Fibroblast of peridontal ligament (primary cell): Measurements from ENCODE around the gene EDEM2.
A peak's percentile ranks its signal among the peaks of the same experiment; 100 is the strongest.
"Not testable (repeated sequence)": the region's sequence is repeated elsewhere in the genome, so short reads cannot be mapped to it uniquely, and the experiment has no call there.

ENCODE experiments used
- DNase-seq: peaks from one replicate; pipeline ENCODE4 v3.0.0-alpha.2; 2010; ENCODE audit errors: extremely low read depth

Gene EDEM2, protein sequence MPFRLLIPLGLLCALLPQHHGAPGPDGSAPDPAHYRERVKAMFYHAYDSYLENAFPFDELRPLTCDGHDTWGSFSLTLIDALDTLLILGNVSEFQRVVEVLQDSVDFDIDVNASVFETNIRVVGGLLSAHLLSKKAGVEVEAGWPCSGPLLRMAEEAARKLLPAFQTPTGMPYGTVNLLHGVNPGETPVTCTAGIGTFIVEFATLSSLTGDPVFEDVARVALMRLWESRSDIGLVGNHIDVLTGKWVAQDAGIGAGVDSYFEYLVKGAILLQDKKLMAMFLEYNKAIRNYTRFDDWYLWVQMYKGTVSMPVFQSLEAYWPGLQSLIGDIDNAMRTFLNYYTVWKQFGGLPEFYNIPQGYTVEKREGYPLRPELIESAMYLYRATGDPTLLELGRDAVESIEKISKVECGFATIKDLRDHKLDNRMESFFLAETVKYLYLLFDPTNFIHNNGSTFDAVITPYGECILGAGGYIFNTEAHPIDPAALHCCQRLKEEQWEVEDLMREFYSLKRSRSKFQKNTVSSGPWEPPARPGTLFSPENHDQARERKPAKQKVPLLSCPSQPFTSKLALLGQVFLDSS

DNA sequence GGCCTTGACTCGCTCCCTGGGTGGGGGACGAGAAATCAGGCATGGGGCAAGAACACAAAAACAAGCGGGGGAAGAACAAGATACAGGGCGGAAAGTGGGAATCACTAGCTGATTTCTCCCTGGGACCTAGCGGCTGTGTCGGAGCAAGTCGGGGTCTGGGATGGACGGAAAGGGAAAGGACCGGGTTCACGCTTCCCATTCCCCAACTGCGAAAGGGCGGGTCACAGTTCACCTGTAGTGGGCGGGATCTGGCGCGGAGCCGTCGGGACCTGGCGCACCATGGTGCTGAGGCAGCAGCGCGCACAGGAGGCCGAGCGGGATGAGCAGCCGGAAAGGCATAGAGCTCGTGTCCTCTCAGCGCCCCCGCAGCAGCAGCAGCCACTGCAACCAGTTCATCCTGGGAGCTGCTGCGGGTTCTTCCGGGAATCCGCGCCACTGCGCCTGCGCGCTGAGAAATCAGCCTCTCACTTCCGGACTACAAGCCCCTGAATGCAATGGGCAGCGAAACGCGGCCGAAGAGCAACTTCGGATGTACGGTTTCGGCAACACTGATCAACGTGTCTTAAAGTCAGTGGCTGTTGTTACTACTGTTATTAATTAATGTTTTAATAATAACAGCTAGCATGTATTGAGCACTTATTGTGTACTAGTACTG, at the start of gene EDEM2:
Gene EDEM2, minus strand, starts transcription at position 417 of the 655 bp plus-strand sequence. Its CDS starts 78 bp downstream, at position 339.
- DNase-seq = peak; percentile 95

DNA sequence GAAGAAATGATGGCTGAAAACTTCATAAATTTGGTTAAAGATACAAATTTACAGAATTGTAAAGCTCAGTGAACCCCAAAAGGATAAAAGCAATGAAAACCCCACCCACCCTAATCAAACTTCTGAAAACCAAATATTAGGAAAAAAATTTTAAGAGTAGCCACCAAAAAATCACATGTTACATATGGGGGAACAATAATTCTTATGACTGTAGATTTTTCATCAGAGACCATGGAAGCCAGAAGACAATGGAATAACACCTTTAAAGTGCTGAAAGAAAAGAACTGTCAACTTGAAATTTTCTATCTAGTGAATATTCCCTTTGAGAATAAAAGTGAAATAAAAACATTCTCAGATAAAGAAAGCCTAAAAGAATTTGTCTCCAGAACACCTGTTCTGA, 49.2 kb upstream of the EDEM2 start:
- no peak for DNase-seq

DNA sequence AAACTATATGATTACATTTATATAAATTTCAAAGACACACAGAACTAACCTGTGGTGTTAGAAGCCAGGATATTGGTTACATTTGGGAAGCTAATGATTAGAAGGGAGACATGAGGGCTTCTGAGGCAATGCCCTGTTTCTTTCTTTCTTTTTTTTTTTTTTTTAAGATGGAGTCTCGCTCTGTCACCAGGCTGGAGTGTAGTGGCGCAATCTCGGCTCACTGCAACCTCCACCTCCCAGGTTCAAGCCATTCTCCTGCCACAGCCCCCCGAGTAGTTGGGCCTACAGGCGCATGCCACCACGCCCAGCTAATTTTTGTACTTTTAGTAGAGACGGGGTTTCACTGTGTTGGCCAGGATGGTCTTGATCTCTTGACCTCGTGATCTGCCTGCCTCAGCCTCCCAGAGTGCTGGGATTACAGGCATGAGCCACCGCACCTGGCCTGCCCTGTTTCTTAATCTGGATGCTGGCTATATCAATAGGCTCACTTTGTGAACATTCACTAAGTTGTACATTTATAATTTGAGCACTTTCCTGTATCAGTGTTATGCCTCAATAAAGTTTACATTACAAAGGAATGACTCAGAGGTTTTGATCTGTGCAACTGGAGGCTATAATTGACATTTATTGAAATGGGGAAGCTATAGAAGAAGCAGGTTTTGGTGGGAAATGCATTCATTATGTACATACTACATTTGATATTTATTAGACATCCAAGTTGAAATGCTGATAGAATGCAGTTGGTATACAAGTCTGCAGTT, 46.1 kb upstream of the EDEM2 start:
- not testable (repeated sequence) for DNase-seq

DNA sequence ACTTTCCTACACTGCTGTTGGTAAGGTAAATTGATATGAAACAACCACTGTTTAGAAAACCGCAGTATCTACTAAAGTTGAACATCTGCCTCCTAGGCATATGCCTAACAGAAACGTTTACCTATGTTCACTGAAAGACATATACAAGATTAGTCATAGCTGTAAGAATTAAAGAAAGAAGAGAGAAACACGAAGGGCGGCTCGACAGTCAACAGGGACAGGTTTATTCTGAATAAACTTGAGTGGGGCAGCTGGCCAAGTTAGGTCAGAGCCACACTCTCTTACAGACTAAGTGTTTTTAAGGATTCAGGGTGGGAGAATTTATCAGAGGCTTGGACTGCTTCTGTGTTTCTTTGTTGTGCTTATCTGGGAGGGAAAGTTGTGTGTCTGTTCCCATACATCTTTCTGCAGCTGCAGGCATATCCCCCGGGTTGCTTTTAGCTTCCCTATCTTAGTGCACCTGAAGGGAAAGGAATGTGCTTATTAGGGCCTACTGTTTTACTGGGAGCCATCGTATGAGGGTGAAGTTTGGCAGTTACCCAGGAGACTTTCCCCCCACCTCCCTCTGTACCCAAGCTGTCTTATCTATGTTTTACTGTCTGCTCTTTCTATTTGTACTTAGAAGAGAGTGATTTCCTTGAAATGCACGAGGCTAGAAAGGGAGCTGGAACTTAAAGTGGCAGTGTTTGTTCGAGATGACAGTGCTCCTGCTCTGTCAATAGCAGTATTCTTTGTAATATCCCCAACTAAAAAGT, 45.2 kb upstream of the EDEM2 start:
- no peak for DNase-seq

DNA sequence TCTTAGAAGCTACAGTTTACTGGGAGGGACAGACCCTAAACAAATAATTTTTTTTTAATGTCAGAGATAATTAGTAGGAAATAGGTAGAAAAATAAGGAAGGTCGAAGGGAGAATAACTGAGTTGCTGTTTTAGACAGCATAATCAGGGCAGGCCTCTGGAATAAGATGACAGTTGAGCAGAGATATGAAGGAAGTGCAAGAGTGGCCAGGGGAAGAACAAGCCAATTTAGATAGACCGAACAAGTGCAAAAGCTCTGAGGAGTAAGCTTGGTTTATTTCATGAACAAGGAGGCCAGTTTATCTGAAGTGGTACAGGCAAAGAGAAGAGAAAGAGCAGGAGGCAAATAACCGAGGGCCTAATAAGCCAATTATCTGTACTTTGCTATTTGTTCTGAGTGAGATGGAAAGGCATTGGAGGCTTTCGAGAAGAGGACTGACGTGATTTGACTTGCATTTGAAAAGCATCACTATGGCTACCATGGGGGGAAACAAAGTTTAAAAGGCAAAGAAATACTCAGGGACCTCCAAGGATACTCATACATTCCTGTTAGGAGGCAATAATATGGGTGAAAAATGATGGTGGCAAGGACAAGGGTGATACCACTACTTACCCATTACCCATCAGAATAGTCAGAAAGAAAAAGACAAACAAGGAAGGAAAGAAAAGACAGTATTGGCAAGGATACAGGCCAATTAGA, 44.4 kb upstream of the EDEM2 start:
- no peak for DNase-seq

DNA sequence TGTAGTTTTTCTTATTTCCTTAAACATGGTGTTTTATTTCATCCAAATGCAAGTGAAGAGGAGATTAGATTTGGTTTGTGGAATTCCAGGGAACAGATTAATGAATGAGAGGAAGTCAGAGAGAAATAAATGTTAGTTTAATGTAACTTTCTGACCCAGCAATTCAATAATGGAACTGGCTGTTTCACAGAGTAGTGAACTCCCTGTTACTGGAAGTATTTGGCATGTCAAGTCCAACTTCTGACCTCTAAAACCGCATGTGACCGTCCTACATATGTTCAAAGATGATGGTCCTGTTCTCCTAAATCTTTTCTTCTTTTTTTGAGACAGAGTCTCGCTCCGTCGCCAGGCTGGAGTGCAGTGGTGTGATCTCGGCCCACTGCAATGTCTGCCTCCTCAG, 43.4 kb upstream of the EDEM2 start:
- DNase-seq = no peak

DNA sequence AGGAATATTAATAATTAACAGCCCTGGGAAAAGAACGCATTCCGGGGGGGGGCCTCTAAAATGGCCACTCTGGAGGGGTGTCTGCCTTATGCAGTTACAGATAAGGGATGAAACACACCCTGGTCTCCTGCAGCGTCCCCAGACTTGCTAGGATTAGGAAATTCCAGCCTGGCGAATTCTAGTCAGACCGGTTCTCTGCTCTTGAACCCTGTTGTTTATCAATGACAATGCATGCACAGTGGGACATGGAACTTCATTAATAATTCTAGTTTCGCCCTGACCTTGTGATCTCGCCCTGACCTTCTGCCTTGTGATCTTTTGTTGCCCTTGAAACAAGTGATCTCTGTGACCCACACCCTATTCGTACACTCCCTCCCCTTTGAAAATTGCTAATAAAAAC, 42.1 kb upstream of the EDEM2 start:
- not testable (repeated sequence) for DNase-seq

DNA sequence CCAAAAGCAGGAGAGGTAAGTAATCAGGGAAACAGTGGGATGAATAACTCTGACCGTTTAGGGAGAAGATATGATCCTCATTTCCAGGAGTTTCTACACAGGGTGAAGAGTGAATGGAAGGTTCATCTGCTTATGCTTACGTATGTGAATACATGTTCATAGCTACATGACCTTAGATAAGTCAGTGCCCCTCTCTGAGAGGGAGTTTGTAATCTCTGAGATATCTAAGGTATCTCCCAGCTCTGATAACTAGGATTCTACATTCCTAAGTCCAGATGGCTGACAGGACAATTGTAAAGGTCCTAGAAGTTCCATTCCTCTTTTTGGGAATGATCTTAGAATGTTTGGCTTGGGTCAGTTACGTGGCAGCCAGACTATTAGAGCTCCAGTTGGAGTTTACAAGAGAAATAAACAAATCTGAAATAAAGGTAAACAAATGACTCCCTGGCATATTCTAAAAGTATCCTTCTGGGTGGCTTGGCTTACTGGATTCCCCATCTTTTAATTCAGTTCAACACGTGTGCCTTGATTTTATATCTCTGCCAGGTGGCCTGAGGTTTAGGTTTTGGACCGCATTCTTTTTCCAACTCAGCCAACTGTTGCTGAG, 40.6 kb upstream of the EDEM2 start:
- peak; percentile 50 for DNase-seq

DNA sequence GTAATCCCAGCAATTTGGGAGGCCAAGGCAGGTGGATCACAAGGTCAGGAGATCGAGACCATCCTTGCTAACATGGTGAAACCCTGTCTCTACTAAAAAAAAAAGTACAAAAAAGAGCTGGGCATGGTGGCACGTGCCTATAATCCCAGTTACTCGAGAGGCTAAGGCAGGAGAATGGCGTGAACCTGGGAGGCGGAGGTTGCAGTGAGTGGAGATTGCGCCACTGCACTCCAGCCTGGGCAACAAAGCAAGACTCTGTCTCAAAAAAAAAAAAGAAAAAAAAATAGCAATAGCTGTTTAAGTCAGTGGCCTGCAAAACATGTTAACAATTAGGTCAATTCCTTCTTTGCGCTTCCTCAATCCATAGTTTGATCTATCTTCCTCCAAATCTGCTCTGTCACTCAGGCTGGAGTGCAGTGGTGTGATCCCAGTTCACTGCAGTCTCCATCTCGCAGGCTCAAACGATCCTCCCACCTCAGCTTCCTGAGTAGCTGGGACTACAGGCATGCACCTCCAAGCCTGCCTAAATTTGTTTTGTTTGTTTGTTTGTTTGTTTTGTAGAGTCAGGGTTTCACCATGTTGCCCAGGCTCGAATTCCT, 39.7 kb upstream of the EDEM2 start:
- not testable (repeated sequence) for DNase-seq

DNA sequence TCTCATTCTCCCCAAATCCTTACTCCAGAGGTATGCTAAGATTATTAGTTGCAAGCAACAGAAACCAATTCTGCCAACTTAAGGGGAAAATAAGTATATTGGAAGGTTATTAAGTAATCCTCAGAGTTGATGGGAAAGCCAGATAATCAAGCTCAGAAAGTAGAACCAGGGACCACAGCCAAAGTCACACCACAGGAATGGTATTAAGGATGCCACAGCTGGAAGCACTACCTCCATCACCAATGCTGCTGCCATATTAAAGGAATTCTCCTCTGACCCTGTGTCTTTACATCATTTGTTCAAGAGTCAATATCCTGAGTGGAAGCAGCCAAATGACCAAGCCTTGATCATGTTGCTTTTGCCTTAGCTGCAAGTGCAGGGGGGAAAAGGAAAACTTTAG, 34.6 kb upstream of the EDEM2 start:
- peak; percentile 69 for DNase-seq

DNA sequence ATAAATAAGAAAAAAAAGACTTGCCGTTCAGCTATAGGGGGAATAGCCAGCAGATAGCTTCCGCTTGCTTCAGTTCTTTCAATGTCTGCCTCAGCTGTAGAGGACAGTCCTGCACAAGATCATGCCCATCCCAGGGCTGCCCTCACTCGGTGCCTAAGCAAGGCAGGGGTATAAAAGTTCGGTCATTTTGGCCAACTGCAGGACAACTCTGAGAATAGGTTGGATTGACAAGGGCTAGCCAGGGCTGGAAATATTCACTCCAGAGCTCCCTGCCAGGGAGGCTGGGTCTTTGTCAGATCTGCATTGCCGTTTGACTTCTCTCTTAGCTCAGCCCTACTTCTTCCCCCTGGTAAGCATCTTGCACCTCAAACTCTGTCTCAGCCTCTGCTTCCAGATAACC, 33.1 kb upstream of the EDEM2 start:
- no peak for DNase-seq

DNA sequence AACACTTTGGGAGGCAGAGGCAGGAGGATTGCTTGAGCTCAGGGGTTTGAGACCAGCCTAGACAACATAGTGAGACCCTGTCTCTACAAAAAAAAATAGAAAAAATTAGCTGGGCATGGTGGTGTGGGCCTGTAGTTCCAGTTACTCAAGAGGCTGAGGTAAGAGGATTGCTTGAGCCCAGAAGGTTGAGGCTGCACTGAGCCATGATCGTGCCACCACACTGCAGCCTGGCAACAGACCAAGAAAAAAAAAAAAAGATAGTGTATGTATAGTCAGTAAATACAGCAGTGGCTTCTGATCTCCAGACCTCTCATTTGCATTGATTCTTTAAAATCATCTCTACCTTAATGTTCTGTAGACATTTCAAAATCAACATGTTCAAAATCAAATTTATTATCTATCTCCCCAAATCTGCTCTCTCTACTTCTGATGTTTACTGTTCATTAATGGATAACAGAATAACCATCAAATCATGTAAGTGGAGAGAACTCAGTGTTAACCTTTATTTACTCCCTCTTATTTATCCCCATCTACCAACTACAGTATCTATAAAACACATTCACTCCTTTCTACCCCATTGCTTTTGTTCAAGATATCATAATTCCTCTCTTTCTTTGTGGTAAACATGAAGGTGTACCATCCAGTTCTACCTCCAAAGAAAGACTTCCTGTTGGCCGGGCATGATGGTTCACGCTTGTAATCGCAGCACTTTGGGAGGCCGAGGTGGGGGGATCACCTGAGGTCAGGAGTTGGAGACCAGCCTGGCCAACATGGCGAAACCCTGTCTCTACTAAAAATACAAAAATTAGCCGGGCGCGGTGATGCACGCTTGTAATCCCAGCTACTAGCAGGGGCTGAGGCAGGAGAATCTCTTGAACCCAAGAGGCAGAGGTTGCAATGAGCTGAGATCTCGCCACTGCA, 32.4 kb upstream of the EDEM2 start:
- no peak for DNase-seq

DNA sequence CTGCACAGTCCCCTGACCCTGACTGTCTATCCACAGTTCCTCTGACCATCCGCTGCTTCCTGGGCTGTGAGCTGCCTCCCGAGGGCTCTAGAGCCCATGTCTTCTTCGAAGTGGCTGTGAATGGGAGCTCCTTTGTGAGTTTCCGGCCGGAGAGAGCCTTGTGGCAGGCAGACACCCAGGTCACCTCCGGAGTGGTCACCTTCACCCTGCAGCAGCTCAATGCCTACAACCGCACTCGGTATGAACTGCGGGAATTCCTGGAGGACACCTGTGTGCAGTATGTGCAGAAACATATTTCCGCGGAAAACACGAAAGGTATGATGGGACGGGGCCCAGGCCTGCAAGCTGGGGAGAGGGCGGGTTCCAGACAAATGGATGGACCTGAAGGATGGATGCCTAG, 29.0 kb upstream of the EDEM2 start:
- no peak for DNase-seq

DNA sequence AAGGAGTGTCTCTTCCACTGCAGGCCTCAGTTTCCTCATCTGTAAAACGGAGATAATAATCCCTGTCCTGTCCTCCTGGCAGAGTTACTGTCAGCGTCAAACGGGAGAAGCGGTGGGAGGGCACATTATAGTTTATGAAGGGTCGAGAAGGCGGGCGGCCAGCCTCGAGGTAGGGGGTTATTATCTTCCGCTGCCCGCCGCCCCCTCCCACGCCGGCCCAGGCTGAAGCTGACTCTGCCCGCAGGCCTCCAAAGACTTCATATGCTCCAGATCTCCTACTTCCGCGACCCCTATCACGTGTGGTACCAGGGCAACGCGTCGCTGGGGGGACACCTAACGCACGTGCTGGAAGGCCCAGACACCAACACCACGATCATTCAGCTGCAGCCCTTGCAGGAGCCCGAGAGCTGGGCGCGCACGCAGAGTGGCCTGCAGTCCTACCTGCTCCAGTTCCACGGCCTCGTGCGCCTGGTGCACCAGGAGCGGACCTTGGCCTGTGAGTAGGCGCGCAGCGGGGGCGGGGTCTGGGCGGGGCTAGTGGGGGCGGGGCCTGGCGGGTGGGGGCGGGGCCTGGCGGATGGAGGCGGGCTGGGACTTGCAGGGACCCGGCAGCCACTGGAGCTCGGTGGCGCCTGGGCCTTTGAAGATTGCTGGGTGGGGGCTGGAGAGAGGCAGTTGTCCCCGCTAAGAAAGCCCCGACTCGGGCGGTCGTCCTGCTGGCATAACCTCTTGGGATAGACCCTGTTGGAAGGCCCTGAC, 27.5 kb upstream of the EDEM2 start:
- no peak for DNase-seq

DNA sequence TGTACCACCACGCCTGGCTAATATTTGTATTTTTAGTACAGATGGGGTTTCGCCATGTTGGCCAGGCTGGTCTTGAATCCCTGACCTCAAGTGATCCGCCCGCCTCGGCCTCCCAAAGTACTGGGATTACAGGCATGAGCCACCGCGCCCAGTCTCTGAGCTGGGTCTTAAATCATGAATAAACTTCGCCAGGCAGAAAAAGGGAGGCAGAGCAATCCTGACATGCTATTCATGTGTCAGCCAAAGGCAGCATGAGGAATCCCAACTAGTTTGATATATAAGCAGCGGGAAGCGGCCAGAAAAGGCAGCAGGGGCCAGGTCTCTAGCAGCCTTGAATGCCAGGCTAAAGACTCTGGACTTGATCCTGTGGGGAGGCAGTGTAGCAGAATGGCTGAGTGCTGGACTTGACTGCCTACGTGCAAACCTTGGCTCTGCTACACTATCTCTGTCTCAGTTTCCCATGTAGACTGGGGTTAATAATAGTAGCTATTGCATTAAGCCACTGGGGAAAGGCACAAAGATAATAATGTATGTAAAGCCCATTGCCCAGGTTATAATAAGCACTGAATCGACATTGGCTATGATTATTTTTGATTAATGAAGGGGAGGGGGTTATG, 26.5 kb upstream of the EDEM2 start:
- no peak for DNase-seq

DNA sequence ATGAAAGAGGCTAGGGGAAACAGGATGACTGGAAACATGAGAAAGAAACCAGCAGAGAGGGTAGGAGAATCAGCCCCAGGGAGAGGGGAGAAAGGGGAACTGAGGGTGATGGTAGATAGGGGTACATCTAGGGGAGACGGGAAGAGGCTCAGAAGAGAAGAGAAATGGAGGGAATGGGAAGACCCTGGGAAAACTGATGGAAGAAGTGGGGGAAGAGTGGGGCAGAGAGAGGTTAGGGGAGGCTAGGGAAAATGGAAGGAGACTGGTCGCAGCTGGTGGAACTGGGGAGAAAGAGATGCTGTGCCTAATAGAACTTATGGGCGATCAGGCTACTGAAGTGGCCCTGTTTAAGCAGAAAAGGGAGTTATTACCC, 25.3 kb upstream of the EDEM2 start:
- no peak for DNase-seq

DNA sequence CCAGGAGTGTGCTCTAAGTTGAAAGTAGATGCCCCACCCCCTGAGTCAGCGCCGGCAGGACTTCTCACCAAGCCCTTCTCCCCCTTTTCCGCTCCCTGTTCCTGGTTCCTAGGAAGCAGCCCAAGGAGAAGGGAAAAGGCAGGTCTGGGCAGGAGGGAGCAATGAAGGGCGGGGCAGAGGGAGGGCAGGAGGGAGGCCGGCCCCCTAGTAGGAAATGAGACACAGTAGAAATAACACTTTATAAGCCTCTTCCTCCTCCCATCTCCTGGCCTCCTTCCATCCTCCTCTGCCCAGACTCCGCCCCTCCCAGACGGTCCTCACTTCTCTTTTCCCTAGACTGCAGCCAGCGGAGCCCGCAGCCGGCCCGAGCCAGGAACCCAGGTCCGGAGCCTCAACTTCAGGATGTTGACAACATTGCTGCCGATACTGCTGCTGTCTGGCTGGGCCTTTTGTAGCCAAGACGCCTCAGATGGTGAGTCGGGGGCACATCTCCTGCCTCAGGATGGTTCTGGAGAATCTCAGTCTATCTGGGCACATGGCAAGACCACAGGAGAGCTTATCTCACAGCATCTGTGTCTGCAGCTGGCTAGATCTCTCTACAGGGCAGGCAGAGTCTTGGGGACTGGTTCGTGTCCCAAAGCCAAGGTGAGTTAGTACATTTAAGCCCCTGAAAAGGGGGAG, 24.8 kb upstream of the EDEM2 start, which contains the start of gene PROCR:
Gene PROCR, plus strand, starts transcription at position 320 of the 681 bp plus-strand sequence. Its CDS starts 83 bp downstream, at position 403.
- peak; percentile 84 for DNase-seq
